WTC11 (cell line): ENCODE measurements around the gene IRF4. TPM values are rescaled to one million over a fixed set of nuclear protein-coding genes. Genes with fewer than 3 reads are reported as not detected.

ENCODE experiments used
- ATAC-seq: fragments of 200-7000 bp; cut with Tn5 transposase; 2 replicates; pipeline ENCODE4 v1.10.0; 2021; ENCODE audit warnings: mild to moderate bottlenecking, moderate library complexity
- CTCF ChIA-PET: fragments of 300-600 bp; sonication (Branson Sonifier 250); formaldehyde crosslinking; loops from one replicate; lab custom pipeline; 2021; ENCODE audit warnings: antibody characterized with exemption; lab: Charles Lee
- POLR2A ChIA-PET: fragments of 350-600 bp; sonication (Branson Sonifier 250); formaldehyde crosslinking; loops from one replicate; lab custom pipeline; 2021; ENCODE audit warnings: antibody characterized with exemption; lab: Charles Lee
- DNase-seq: peaks from one replicate; pipeline ENCODE4 v3.0.0; 2021; ENCODE audit warnings: low spot score
- H3K27ac Mint-ChIP-seq: 2 replicates; pipeline ENCODE4 v1.8.0; 2021; ENCODE audit warnings: mixed read lengths
- H3K27me3 Mint-ChIP-seq: 2 replicates; pipeline ENCODE4 v1.8.0; 2021; ENCODE audit warnings: low read depth, mild to moderate bottlenecking, moderate library complexity, mixed read lengths
- H3K36me3 Mint-ChIP-seq: 2 replicates; pipeline ENCODE4 v1.8.0; 2021; ENCODE audit warnings: mixed read lengths
- H3K4me1 Mint-ChIP-seq: 2 replicates; pipeline ENCODE4 v1.8.0; 2022; ENCODE audit warnings: mixed read lengths
- H3K4me3 Mint-ChIP-seq: 2 replicates; pipeline ENCODE4 v1.8.0; 2021; ENCODE audit warnings: mild to moderate bottlenecking, moderate library complexity, mixed read lengths
- H3K9me3 Mint-ChIP-seq: 2 replicates; pipeline ENCODE4 v1.8.0; 2021; ENCODE audit warnings: mixed read lengths
- AFF4 ChIP-seq: sonication (generic); formaldehyde crosslinking; IDR thresholded peaks from 2 replicates; pipeline ENCODE4 v1.8.1; 2023; ENCODE audit warnings: mild to moderate bottlenecking, missing genetic modification reagents, borderline replicate concordance
- ELF4 ChIP-seq: sonication (generic); formaldehyde crosslinking; IDR thresholded peaks from 2 replicates; pipeline ENCODE4 v1.8.1; 2022; ENCODE audit warnings: low read depth, mild to moderate bottlenecking, moderate library complexity, missing genetic modification reagents
- GABPB1 ChIP-seq: sonication (generic); formaldehyde crosslinking; IDR thresholded peaks from 2 replicates; pipeline ENCODE4 v1.8.1; 2023; ENCODE audit warnings: mild to moderate bottlenecking, missing genetic modification reagents
- GRHL2 ChIP-seq: fragments of 250-450 bp; sonication (Bioruptor Pico); IDR thresholded peaks from 2 replicates; pipeline ENCODE4 v1.8.0; 2022; ENCODE audit warnings: mild to moderate bottlenecking, moderate library complexity; ENCODE audit not compliant: insufficient replicate concordance, severe bottlenecking
- JUN ChIP-seq: sonication (generic); formaldehyde crosslinking; IDR thresholded peaks from 2 replicates; pipeline ENCODE4 v1.8.0; 2023; ENCODE audit warnings: mild to moderate bottlenecking, missing genetic modification reagents
- MXD4 ChIP-seq: fragments of 250-450 bp; sonication (Bioruptor Pico); IDR thresholded peaks from 2 replicates; pipeline ENCODE4 v1.8.0; 2021; ENCODE audit warnings: mild to moderate bottlenecking, moderate library complexity, borderline replicate concordance
- NFATC4 ChIP-seq: fragments of 250-450 bp; sonication (Bioruptor Pico); IDR thresholded peaks from 2 replicates; pipeline ENCODE4 v1.9.0; 2021; ENCODE audit warnings: mild to moderate bottlenecking
- NFYB ChIP-seq: sonication (generic); formaldehyde crosslinking; conservative IDR thresholded peaks from 2 replicates; pipeline ENCODE4 v1.8.0; 2022; ENCODE audit warnings: low read depth, missing genetic modification reagents
- NR3C1 ChIP-seq: sonication (generic); formaldehyde crosslinking; conservative IDR thresholded peaks from 2 replicates; pipeline ENCODE4 v1.8.1; 2023; ENCODE audit warnings: low read depth, mild to moderate bottlenecking, missing genetic modification reagents
- OVOL2 ChIP-seq: fragments of 250-450 bp; sonication (Bioruptor Pico); IDR thresholded peaks from 2 replicates; pipeline ENCODE4 v1.9.0; 2021; ENCODE audit warnings: mild to moderate bottlenecking, borderline replicate concordance
- TEAD4 ChIP-seq: sonication (generic); formaldehyde crosslinking; IDR thresholded peaks from 2 replicates; pipeline ENCODE4 v1.8.0; 2022; ENCODE audit warnings: mild to moderate bottlenecking, missing genetic modification reagents
- ZBTB21 ChIP-seq: sonication (generic); formaldehyde crosslinking; IDR thresholded peaks from 2 replicates; pipeline ENCODE4 v1.8.1; 2023; ENCODE audit warnings: mild to moderate bottlenecking, missing genetic modification reagents, borderline replicate concordance
- ZNF396 ChIP-seq: fragments of 250-450 bp; sonication (Bioruptor Pico); IDR thresholded peaks from 2 replicates; pipeline ENCODE4 v1.8.0; 2021; ENCODE audit warnings: mild to moderate bottlenecking, moderate library complexity, borderline replicate concordance
- total RNA-seq: library from RNA; stranded (reverse); gene quantifications from 3 replicates; pipeline ENCODE4 v1.2.3, GENCODE V29; 2021
- TF ChIP-seq, protein P1 (sequence below): sonication (generic); formaldehyde crosslinking; IDR thresholded peaks from 2 replicates; pipeline ENCODE4 v1.8.1; 2022; ENCODE audit warnings: low read depth, mild to moderate bottlenecking, moderate library complexity, missing genetic modification reagents, borderline replicate concordance
- TF ChIP-seq, protein P2 (sequence below): fragments of 250-450 bp; sonication (Bioruptor Pico); IDR thresholded peaks from 2 replicates; pipeline ENCODE4 v1.8.0; 2021; ENCODE audit warnings: mild to moderate bottlenecking
- TF ChIP-seq, protein P3 (sequence below): sonication (generic); formaldehyde crosslinking; IDR thresholded peaks from 2 replicates; pipeline ENCODE4 v1.8.0; 2022; ENCODE audit warnings: mild to moderate bottlenecking, missing genetic modification reagents
- TF ChIP-seq, protein P4 (sequence below): fragments of 200-600 bp; IDR thresholded peaks from 2 replicates; pipeline ENCODE4 v1.8.0; 2022; ENCODE audit warnings: antibody characterized with exemption
- TF ChIP-seq, protein P5 (sequence below): sonication (generic); formaldehyde crosslinking; IDR thresholded peaks from 2 replicates; pipeline ENCODE4 v1.8.1; 2023; ENCODE audit warnings: mild to moderate bottlenecking, missing genetic modification reagents

The IRF4 gene
- total RNA-seq, 1 experiment from 2014 or later: 1.6 TPM

DNA sequence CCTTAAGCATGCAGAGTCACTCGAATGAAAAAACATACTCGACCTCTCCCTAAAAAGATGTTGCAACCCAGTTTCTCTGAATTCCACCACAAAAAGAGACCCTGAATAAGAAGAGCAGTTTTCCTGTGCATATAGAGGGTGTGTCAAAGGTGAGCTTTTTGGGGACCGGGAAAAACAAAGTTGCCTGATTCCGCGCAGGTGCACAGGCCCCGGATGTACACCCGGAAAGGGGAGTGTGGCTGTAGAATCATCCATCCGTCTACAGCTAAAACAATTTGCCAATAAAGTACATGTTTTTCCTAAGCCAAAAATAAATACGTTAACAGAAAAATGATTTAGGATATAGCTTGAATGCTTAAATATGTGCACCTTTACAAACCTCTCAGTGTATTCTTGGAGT, 41.2 kb upstream of the IRF4 start:
- H3K27ac Mint-ChIP-seq: no peak overlapping the region
- CTCF ChIA-PET: interaction anchor here (0.8 to 2.1 kb wide), 6 partner anchors 11 to 132 kb away, joined by 3 to 8 read pairs (median 4); no protein-coding TSS in a partner anchor
- TF ChIP-seq ZNF396 (CRISPR knock-in tag) (no peak), OVOL2 (CRISPR knock-in tag) (no peak), ZBTB21 (CRISPR knock-in tag) (no peak), MXD4 (CRISPR knock-in tag) (no peak), NFATC4 (CRISPR knock-in tag) (no peak)
- TF ChIP-seq, all 79 proteins: peak for 0
- Mint-ChIP-seq H3K4me3 (no peak overlapping the region), H3K27me3 (peaks cover 2% of the 10 kb centered on the region), H3K36me3 (peaks cover 93% of the 10 kb centered on the region), H3K4me1 (peaks cover 8% of the 10 kb centered on the region), H3K9me3 (peaks cover 66% of the 10 kb centered on the region)
- no peak for DNase-seq
- POLR2A ChIA-PET: no interaction called here
- no peak for ATAC-seq

DNA sequence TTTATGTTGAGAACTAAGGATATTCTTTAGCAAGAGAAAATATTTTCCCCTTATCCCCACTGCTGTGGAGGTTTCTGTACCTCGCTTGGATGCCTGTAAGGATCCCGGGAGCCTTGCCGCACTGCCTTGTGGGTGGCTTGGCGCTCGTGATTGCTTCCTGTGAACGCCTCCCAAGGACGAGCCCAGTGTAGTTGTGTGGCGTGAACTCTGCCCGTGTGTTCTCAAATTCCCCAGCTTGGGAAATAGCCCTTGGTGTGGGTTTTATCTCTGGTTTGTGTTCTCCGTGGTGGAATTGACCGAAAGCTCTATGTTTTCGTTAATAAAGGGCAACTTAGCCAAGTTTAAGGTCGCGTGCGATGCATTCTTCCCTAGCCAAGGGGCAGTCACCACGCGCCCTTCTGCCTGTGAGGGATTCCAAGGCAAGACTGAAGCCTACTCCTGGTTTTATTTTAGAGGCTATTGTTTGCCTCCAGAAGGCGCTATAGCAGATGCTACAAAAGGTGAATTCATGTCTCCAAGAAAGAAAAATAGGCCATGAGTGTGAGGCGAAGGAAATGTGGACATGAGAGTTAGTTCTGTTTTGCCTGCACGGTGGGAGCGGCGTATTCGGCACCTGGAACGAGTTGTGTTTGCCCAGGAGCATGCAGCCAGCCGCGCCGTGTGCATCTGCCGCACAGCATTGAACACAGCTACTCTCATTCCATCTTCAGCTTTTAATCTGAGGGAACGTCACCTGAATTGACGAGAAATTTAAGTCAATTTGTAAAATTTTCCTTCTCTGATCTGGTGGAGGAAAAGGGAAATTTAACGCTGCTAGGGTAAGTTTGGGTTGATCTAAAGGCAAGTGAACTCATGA, 40.3 kb upstream of the IRF4 start:
- CTCF ChIA-PET: interaction anchor here (0.7 to 2.1 kb wide), 24 partner anchors 9 to 163 kb away, joined by 3 to 15 read pairs (median 4); no protein-coding TSS in a partner anchor
- H3K4me1 Mint-ChIP-seq: peaks cover 8% of the 10 kb centered on the region
- H3K27me3 Mint-ChIP-seq: peaks cover 2% of the 10 kb centered on the region
- no peak overlapping the region for H3K4me3 Mint-ChIP-seq
- POLR2A ChIA-PET: no interaction called here
- DNase-seq (no peak), ATAC-seq (peak; percentile 40; the same call in 1 of the 2 replicates)
- TF ChIP-seq OVOL2 (CRISPR knock-in tag): no peak
- no peak for TF ChIP-seq NFATC4 (CRISPR knock-in tag)
- TF ChIP-seq TEAD4 (CRISPR knock-in tag): no peak
- TF ChIP-seq, protein P1, sequence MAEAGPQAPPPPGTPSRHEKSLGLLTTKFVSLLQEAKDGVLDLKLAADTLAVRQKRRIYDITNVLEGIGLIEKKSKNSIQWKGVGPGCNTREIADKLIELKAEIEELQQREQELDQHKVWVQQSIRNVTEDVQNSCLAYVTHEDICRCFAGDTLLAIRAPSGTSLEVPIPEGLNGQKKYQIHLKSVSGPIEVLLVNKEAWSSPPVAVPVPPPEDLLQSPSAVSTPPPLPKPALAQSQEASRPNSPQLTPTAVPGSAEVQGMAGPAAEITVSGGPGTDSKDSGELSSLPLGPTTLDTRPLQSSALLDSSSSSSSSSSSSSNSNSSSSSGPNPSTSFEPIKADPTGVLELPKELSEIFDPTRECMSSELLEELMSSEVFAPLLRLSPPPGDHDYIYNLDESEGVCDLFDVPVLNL: no peak
- peaks cover 62% of the 10 kb centered on the region for H3K9me3 Mint-ChIP-seq
- peaks cover 90% of the 10 kb centered on the region for H3K36me3 Mint-ChIP-seq
- H3K27ac Mint-ChIP-seq: peak overlapping the region; percentile 34; the same call in 1 of the 2 replicates

GRCh38 chr6:351867-352289, 39.7 kb upstream of the IRF4 start:
- no peak overlapping the region for H3K4me3 Mint-ChIP-seq
- peaks cover 58% of the 10 kb centered on the region for H3K9me3 Mint-ChIP-seq
- peak; percentile 49; the same call in 1 of the 2 replicates for ATAC-seq
- ChIA-PET POLR2A (interaction anchor here (0.6 kb wide), 1 partner anchor 59 kb away, joined by 3 read pairs; no protein-coding TSS in a partner anchor), CTCF (interaction anchor here (0.7 to 2.0 kb wide), 20 partner anchors 9 to 163 kb away, joined by 3 to 15 read pairs (median 4); no protein-coding TSS in a partner anchor)
- peaks cover 2% of the 10 kb centered on the region for H3K27me3 Mint-ChIP-seq
- H3K36me3 Mint-ChIP-seq: peaks cover 87% of the 10 kb centered on the region
- no peak overlapping the region for H3K27ac Mint-ChIP-seq
- no peak for DNase-seq
- peaks cover 8% of the 10 kb centered on the region for H3K4me1 Mint-ChIP-seq
- no peak for TF ChIP-seq GABPB1 (CRISPR knock-in tag)
- no peak for TF ChIP-seq NR3C1 (CRISPR knock-in tag)
- TF ChIP-seq, protein P2, sequence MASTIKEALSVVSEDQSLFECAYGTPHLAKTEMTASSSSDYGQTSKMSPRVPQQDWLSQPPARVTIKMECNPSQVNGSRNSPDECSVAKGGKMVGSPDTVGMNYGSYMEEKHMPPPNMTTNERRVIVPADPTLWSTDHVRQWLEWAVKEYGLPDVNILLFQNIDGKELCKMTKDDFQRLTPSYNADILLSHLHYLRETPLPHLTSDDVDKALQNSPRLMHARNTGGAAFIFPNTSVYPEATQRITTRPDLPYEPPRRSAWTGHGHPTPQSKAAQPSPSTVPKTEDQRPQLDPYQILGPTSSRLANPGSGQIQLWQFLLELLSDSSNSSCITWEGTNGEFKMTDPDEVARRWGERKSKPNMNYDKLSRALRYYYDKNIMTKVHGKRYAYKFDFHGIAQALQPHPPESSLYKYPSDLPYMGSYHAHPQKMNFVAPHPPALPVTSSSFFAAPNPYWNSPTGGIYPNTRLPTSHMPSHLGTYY: no peak
- TF ChIP-seq, protein P3, sequence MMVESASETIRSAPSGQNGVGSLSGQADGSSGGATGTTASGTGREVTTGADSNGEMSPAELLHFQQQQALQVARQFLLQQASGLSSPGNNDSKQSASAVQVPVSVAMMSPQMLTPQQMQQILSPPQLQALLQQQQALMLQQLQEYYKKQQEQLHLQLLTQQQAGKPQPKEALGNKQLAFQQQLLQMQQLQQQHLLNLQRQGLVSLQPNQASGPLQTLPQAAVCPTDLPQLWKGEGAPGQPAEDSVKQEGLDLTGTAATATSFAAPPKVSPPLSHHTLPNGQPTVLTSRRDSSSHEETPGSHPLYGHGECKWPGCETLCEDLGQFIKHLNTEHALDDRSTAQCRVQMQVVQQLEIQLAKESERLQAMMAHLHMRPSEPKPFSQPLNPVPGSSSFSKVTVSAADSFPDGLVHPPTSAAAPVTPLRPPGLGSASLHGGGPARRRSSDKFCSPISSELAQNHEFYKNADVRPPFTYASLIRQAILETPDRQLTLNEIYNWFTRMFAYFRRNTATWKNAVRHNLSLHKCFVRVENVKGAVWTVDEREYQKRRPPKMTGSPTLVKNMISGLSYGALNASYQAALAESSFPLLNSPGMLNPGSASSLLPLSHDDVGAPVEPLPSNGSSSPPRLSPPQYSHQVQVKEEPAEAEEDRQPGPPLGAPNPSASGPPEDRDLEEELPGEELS (CRISPR knock-in tag): no peak
- no peak for TF ChIP-seq AFF4 (CRISPR knock-in tag)
- TF ChIP-seq, protein P4, sequence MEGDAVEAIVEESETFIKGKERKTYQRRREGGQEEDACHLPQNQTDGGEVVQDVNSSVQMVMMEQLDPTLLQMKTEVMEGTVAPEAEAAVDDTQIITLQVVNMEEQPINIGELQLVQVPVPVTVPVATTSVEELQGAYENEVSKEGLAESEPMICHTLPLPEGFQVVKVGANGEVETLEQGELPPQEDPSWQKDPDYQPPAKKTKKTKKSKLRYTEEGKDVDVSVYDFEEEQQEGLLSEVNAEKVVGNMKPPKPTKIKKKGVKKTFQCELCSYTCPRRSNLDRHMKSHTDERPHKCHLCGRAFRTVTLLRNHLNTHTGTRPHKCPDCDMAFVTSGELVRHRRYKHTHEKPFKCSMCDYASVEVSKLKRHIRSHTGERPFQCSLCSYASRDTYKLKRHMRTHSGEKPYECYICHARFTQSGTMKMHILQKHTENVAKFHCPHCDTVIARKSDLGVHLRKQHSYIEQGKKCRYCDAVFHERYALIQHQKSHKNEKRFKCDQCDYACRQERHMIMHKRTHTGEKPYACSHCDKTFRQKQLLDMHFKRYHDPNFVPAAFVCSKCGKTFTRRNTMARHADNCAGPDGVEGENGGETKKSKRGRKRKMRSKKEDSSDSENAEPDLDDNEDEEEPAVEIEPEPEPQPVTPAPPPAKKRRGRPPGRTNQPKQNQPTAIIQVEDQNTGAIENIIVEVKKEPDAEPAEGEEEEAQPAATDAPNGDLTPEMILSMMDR: no peak
- TF ChIP-seq GRHL2 (CRISPR knock-in tag): no peak
- TF ChIP-seq ELF4 (CRISPR knock-in tag): no peak
- TF ChIP-seq, protein P5, sequence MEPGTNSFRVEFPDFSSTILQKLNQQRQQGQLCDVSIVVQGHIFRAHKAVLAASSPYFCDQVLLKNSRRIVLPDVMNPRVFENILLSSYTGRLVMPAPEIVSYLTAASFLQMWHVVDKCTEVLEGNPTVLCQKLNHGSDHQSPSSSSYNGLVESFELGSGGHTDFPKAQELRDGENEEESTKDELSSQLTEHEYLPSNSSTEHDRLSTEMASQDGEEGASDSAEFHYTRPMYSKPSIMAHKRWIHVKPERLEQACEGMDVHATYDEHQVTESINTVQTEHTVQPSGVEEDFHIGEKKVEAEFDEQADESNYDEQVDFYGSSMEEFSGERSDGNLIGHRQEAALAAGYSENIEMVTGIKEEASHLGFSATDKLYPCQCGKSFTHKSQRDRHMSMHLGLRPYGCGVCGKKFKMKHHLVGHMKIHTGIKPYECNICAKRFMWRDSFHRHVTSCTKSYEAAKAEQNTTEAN (CRISPR knock-in tag): no peak
- no peak for TF ChIP-seq NFYB (CRISPR knock-in tag)
- no peak for TF ChIP-seq JUN (CRISPR knock-in tag)
